Fibroblast of upper back skin (primary cell): ENCODE results near the gene PIN1.

ENCODE experiments used
- DNase-seq: peaks from one replicate; pipeline ENCODE4 v3.0.0-alpha.2; 2013

The PIN1 gene

DNA sequence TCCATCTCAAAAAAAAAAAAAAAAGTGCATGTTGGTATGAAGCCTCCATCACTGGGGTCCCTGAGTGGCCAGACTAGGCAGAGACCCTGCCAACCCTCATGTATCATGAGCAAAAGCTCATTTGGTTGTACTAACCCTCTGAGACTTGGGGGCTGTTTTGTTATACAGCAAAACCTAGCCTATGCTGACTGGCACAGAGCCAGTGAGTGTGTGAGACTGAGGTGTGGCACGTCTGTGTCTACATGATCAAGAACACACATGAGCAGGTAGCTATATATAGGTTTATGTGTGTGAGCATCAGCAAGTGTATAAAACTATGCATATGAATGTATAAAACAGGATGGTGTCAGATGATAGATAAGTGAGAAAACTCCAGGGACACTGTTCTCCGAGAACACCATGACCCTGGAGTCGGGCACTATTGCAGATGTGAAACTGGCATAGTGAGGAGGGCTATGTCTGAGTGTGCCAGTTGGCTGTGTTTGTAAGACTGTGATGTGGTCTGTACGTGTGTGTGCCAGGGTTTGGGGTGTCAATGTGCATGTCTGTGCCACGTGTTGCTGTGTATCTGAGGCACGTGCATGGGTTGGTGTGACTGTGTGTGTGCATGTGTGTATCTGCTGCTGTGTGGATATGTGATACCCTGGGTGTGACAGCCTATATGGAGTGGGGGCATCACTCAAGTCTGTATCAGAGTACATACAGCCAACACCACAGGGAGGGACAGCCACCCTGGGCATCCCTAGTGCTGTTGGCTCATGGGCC is 56.7 kb downstream of the PIN1 start:
- no peak for DNase-seq
